K562 (cell line): ENCODE results near the gene PYM1. TPM values are rescaled to one million over a fixed set of nuclear protein-coding genes. Genes with fewer than 3 reads are reported as not detected.
A peak's percentile ranks its signal among the peaks of the same experiment; 100 is the strongest.

Source experiments
- ASH1L ChIP-seq: fragments of 450-650 bp; IDR thresholded peaks from 2 replicates; pipeline ENCODE4 v1.6.1; 2018; ENCODE audit warnings: borderline replicate concordance, mild to moderate bottlenecking, low read depth; ENCODE audit not compliant: partially characterized antibody
- BRD9 ChIP-seq: fragments of 450-650 bp; IDR thresholded peaks from 2 replicates; pipeline ENCODE4 v1.6.1; 2018; ENCODE audit warnings: low read depth; ENCODE audit not compliant: partially characterized antibody
- FOXM1 ChIP-seq, 2 experiments: fragments of 450-650 bp in 1 of 2; sonication (generic) in 1 of 2; formaldehyde crosslinking in 1 of 2; IDR thresholded peaks; 2 replicates each; pipeline versions ENCODE4 v1.6.1 to v1.9.0; 2017 to 2022; ENCODE audit warnings: low read depth in 2 of 2, mild to moderate bottlenecking in 2 of 2, missing genetic modification reagents in 1 of 2, moderate library complexity in 1 of 2
- KLF1 ChIP-seq: fragments of 450-650 bp; IDR thresholded peaks from 2 replicates; pipeline ENCODE4 v1.6.1; 2016; ENCODE audit warnings: missing genetic modification characterization, missing compliant biosample characterization
- MYC ChIP-seq, 2 experiments: fragments of 250-450 bp in 1 of 2; sonication (Bioruptor Pico) in 1 of 2; IDR thresholded peaks; 2 replicates each; pipeline versions ENCODE4 v1.5.1 to v1.6.1; 2012 to 2021; ENCODE audit warnings: low read depth in 2 of 2, borderline replicate concordance in 1 of 2, improper control_type of control experiment in 1 of 2, low read length in 1 of 2, mild to moderate bottlenecking in 1 of 2, moderate library complexity in 1 of 2
- NFIX ChIP-seq: fragments of 250-450 bp; sonication (Bioruptor Pico); IDR thresholded peaks from 2 replicates; pipeline ENCODE4 v1.4.0; 2020; ENCODE audit warnings: low read depth, mild to moderate bottlenecking, moderate library complexity
- NR2F6 ChIP-seq: fragments of 450-650 bp; formaldehyde crosslinking; IDR thresholded peaks from 2 replicates; pipeline ENCODE4 v1.4.0; 2020; ENCODE audit warnings: mild to moderate bottlenecking
- PTBP1 ChIP-seq: fragments of 200-400 bp; formaldehyde crosslinking; IDR thresholded peaks from 2 replicates; pipeline ENCODE4 v1.6.1; 2017; ENCODE audit warnings: low read depth, low read length
- RAD51 ChIP-seq: fragments of 450-650 bp; IDR thresholded peaks from 2 replicates; pipeline ENCODE4 v1.7.1; 2016; ENCODE audit warnings: low read depth, mild to moderate bottlenecking, borderline replicate concordance
- RHOXF2B ChIP-seq: fragments of 250-450 bp; sonication (Bioruptor Pico); conservative IDR thresholded peaks from 2 replicates; pipeline ENCODE4 v1.5.1; 2021
- SAP30 ChIP-seq: fragments of 200-600 bp; sonication (generic); IDR thresholded peaks from 2 replicates; pipeline ENCODE4 v1.6.1; 2012; ENCODE audit warnings: borderline replicate concordance, low read depth, mild to moderate bottlenecking, moderate library complexity, low read length, control low read depth, inconsistent platforms; ENCODE audit not compliant: insufficient read depth, poor library complexity, severe bottlenecking
- SMARCE1 ChIP-seq: fragments of 450-650 bp; IDR thresholded peaks from 2 replicates; pipeline ENCODE4 v1.7.1; 2016; ENCODE audit warnings: mild to moderate bottlenecking
- SOX6 ChIP-seq: fragments of 450-650 bp; IDR thresholded peaks from 2 replicates; pipeline ENCODE4 v1.6.1; 2014; ENCODE audit warnings: mild to moderate bottlenecking
- TSC22D4 ChIP-seq: fragments of 450-650 bp; IDR thresholded peaks from 2 replicates; pipeline ENCODE4 v1.6.1; 2016; ENCODE audit warnings: missing genetic modification characterization, missing biosample characterization, control low read depth
- YBX1 ChIP-seq: fragments of 450-650 bp; IDR thresholded peaks from 2 replicates; pipeline ENCODE4 v1.7.1; 2016; ENCODE audit warnings: mild to moderate bottlenecking
- ZFP1 ChIP-seq: fragments of 450-650 bp; formaldehyde crosslinking; IDR thresholded peaks from 2 replicates; pipeline ENCODE4 v1.4.0; 2020; ENCODE audit warnings: mild to moderate bottlenecking, mixed read lengths
- ZNF175 ChIP-seq: fragments of 200-800 bp; sonication (Bioruptor generic); IDR thresholded peaks from 2 replicates; pipeline ENCODE4 v1.6.1; 2016; ENCODE audit warnings: low read depth, mild to moderate bottlenecking, missing genetic modification characterization, missing compliant biosample characterization
- ZNF347 ChIP-seq: fragments of 450-650 bp; formaldehyde crosslinking; IDR thresholded peaks from 2 replicates; pipeline ENCODE4 v1.4.0; 2020; ENCODE audit warnings: low read depth, mild to moderate bottlenecking, moderate library complexity
- polyA plus RNA-seq, 8 experiments: library from polyadenylated mRNA; depleted of rRNA in 4 of 8; stranded (reverse) in 5 of 8; unstranded in 3 of 8; fragments of >200 nt; fragmentation: Nextera tagmentation in 2 of 8; fragmentation: Illumina TruSeq in 1 of 8; extraction: Ambion mirVana in 2 of 8; extraction: Trizol in 1 of 8; gene quantifications; 2 replicates each; pipeline versions ENCODE4 v1.2.1 to v1.2.3, GENCODE V29; 2011 to 2014; ENCODE audit warnings: inconsistent platforms in 1 of 8, missing spikeins in 1 of 8
- total RNA-seq, 7 experiments: library from RNA; depleted of rRNA in 6 of 7; stranded (reverse); fragments of >200 nt in 6 of 7; fragmentation: Illumina TruSeq in 2 of 7; extraction: Trizol in 2 of 7; gene quantifications; 2 replicates each; pipeline versions ENCODE4 v1.2.1 to v1.2.3, GENCODE V29; 2011 to 2021; ENCODE audit warnings: low replicate concordance in 1 of 7
- TF ChIP-seq, protein P1 (sequence below), 2 experiments: fragments of 450-650 bp in 1 of 2; sonication (generic) in 1 of 2; formaldehyde crosslinking; conservative IDR thresholded peaks; 2 replicates each; pipeline versions ENCODE4 v1.4.0 to v1.8.1; 2020 to 2022; ENCODE audit warnings: mild to moderate bottlenecking in 1 of 2, missing genetic modification reagents in 1 of 2
- TF ChIP-seq, protein P2 (sequence below): fragments of 250-450 bp; sonication (Bioruptor Pico); IDR thresholded peaks from 2 replicates; pipeline ENCODE4 v1.5.0; 2022; ENCODE audit warnings: mild to moderate bottlenecking
- TF ChIP-seq, protein P3 (sequence below): fragments of 450-650 bp; formaldehyde crosslinking; conservative IDR thresholded peaks from 2 replicates; pipeline ENCODE4 v1.4.0; 2022; ENCODE audit warnings: mild to moderate bottlenecking, missing genetic modification characterization
- TF ChIP-seq, protein P4 (sequence below): sonication (generic); formaldehyde crosslinking; IDR thresholded peaks from 2 replicates; pipeline ENCODE4 v1.8.1; 2023; ENCODE audit warnings: mild to moderate bottlenecking, missing genetic modification reagents, moderate library complexity

PYM1 gene
- total and polyA plus RNA-seq, 9 of the 15 experiments (the other 6 are each of a cell fraction or from before 2014, with no cell fraction given) = 29.0 to 51.3 (median 34.1) TPM

DNA sequence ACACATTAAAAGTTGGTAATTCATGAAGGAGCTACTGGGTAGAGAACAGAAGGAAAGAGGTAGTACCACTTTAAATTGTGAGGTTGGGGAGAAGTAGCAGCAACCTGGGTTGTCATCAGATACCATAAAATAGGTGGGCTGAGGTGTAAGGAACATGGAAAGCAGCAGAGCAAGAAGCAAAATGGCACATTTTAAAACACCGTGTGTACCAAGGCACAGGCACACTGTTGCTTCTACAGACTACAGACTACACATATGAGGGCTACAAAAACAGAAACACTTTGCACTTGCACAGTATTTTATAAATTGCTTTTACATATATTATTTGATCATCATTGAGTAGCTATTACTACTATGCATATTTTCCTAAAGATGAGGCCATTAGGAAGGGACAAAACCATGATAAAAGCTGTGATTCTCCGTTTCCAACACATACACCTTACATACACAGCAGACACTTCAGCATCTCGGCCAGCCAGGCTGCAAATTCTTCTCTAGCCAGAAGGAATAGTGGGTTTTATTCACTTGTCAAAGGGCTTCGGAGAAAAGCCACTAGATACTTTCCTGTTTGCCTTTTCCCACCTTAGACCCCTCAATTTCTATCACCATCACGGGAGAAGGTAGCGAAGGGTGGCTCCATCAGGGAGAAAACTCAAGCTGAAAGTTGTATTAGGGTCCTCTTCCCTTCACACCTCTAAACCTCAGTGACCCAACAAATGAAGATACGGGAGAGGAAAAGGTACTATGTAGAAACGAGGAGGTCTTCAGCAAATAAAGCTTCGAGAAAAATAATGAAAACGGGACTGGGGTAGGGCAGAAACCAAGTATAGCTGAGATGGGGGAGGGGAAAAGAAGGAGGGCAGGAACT, 1.6 kb downstream of the PYM1 start (continued):
- TF ChIP-seq ZNF347 (CRISPR knock-in tag) = no peak
- TF ChIP-seq MYC (IDR thresholded peaks at IDR 0.05; ENCODE audit: low read depth, low read length) = no peak
- no peak for TF ChIP-seq MYC (CRISPR knock-in tag; IDR thresholded peaks at IDR 0.05; ENCODE audit: borderline replicate concordance, low read depth)
- TF ChIP-seq, protein P1, sequence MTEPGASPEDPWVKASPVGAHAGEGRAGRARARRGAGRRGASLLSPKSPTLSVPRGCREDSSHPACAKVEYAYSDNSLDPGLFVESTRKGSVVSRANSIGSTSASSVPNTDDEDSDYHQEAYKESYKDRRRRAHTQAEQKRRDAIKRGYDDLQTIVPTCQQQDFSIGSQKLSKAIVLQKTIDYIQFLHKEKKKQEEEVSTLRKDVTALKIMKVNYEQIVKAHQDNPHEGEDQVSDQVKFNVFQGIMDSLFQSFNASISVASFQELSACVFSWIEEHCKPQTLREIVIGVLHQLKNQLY (CRISPR knock-in tag; conservative IDR thresholded peaks at IDR 0.05) = no peak
- no peak for TF ChIP-seq FOXM1 (IDR thresholded peaks at IDR 0.05; ENCODE audit: low read depth)
- no peak for TF ChIP-seq FOXM1 (CRISPR knock-in tag; IDR thresholded peaks at IDR 0.05; ENCODE audit: low read depth)
- 0 out of 2 replicates have a peak, but pooled peaks have one; percentile 45 for TF ChIP-seq RAD51
- TF ChIP-seq SOX6 = no peak
- TF ChIP-seq YBX1 = no peak
- TF ChIP-seq RHOXF2B (CRISPR knock-in tag) = no peak
- no peak for TF ChIP-seq PTBP1
- no peak for TF ChIP-seq SAP30
- peak; percentile 81 for TF ChIP-seq BRD9
- no peak for TF ChIP-seq NR2F6 (CRISPR knock-in tag)
- peak; percentile 63 for TF ChIP-seq ASH1L
- TF ChIP-seq KLF1 = no peak
- no peak for TF ChIP-seq ZFP1 (CRISPR knock-in tag)
- 0 out of 2 replicates have a peak, but pooled peaks have one; percentile 65 for TF ChIP-seq TSC22D4 (tag)
- TF ChIP-seq, protein P2, sequence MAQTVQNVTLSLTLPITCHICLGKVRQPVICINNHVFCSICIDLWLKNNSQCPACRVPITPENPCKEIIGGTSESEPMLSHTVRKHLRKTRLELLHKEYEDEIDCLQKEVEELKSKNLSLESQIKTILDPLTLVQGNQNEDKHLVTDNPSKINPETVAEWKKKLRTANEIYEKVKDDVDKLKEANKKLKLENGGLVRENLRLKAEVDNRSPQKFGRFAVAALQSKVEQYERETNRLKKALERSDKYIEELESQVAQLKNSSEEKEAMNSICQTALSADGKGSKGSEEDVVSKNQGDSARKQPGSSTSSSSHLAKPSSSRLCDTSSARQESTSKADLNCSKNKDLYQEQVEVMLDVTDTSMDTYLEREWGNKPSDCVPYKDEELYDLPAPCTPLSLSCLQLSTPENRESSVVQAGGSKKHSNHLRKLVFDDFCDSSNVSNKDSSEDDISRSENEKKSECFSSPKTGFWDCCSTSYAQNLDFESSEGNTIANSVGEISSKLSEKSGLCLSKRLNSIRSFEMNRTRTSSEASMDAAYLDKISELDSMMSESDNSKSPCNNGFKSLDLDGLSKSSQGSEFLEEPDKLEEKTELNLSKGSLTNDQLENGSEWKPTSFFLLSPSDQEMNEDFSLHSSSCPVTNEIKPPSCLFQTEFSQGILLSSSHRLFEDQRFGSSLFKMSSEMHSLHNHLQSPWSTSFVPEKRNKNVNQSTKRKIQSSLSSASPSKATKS = no peak
- TF ChIP-seq, protein P3, sequence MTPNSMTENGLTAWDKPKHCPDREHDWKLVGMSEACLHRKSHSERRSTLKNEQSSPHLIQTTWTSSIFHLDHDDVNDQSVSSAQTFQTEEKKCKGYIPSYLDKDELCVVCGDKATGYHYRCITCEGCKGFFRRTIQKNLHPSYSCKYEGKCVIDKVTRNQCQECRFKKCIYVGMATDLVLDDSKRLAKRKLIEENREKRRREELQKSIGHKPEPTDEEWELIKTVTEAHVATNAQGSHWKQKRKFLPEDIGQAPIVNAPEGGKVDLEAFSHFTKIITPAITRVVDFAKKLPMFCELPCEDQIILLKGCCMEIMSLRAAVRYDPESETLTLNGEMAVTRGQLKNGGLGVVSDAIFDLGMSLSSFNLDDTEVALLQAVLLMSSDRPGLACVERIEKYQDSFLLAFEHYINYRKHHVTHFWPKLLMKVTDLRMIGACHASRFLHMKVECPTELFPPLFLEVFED (CRISPR knock-in tag) = no peak
- TF ChIP-seq SMARCE1 = no peak
- TF ChIP-seq, protein P4, sequence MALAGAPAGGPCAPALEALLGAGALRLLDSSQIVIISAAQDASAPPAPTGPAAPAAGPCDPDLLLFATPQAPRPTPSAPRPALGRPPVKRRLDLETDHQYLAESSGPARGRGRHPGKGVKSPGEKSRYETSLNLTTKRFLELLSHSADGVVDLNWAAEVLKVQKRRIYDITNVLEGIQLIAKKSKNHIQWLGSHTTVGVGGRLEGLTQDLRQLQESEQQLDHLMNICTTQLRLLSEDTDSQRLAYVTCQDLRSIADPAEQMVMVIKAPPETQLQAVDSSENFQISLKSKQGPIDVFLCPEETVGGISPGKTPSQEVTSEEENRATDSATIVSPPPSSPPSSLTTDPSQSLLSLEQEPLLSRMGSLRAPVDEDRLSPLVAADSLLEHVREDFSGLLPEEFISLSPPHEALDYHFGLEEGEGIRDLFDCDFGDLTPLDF (CRISPR knock-in tag) = no peak
- TF ChIP-seq NFIX = no peak
- 0 out of 2 replicates have a peak, but pooled peaks have one; percentile 16 for TF ChIP-seq ZNF175 (CRISPR knock-in tag)
